ENCODE data around the gene MIOS. TPM values are rescaled to one million over a fixed set of nuclear protein-coding genes. Genes with fewer than 3 reads are reported as not detected.

The MIOS gene
- total and polyA plus RNA-seq, 2 of the 8 experiments (the other 6 are each of a cell fraction or from before 2014, with no cell fraction given) = 15.5 to 50.7 TPM

DNA sequence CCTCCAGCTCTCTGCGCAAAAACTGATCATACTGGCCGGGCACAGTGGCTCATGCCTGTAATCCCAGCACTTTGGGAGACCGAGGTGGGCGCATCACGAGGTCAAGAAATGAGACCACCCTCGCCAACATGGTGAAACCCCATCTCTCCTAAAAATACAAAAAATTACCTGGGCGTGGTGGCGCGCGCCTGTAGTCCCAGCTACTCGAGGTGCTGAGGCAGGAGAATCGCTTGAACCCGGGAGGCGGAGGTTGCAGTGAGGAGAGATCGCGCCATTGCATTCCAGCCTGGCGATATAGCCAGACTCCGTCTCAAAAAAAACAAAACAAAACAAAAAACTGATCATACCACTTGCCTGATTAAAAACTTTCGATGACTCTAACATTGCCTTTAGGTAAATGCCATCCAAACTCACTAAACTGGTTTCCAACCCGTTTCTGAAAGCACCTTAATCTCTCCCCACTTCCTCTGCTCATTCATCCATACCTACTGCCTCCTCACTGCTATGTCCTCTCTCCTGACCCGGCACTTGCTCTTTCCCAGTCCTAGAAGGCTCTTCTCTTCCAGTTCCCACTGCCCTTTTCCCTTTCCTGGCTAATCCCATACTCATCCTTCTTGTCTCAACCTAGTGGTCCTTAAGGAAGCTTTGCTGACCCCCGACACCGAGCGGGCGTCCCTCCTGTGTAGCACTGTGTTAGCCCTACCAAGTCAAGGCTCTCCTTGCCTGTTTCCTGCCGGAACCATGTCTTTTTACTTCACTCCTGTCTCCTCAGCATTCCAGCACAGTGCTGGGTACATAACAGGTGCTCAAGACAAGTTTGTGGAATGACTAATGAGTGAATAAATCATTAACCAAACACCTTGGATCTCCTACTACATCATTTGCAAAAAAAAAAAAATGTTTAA lies 686 bp upstream of the MIOS start:
- peak in 1 of 2 experiments; percentile 58 for DNase-seq (ENCODE audit: low read depth in 1 of 2, low spot score in 2 of 2)
- H4K8ac ChIP-seq (ENCODE audit: extremely low read depth, insufficient read depth, low read length) = no peak overlapping the region
- CTCF ChIA-PET (ENCODE audit: partially characterized antibody) = no interaction called here

More for the DNA sequence above, 686 bp upstream of the MIOS start:
- Histone ChIP-seq H2BK15ac (ENCODE audit: low read length) (no peak overlapping the region), H4K5ac (ENCODE audit: insufficient read length, low read depth, low read length) (peak overlapping the region; percentile 68), H2BK12ac (ENCODE audit: low read depth, low read length) (0 out of 2 replicates have a peak overlapping the region, but pooled peaks have one; percentile 71), H2AK5ac (ENCODE audit: low read depth, low read length) (no peak overlapping the region), H3K4ac (replicated peaks; ENCODE audit: insufficient read length, low read depth, low read length) (no peak overlapping the region), H3K18ac (ENCODE audit: extremely low read depth, low read length) (peak overlapping the region; percentile 15), H3K79me1 (ENCODE audit: low read depth, low read length) (no peaks in the 10 kb centered on the region), H2BK5ac (ENCODE audit: low read depth, low read length) (no peak overlapping the region), H3K9ac (replicated peaks in 1 of 4; ENCODE audit: extremely low read depth in 1 of 4, low read depth in 3 of 4, low read length in 3 of 4) (peak overlapping the region in 3 of 4 experiments; percentile 12 to 88 (median 29); a peak in 3 of 7 replicates), H3K23ac (ENCODE audit: insufficient read length) (no peak overlapping the region), H3K14ac (ENCODE audit: insufficient read length) (no peak overlapping the region), H3K36me3 (ENCODE audit: control insufficient read depth in 2 of 4, insufficient read depth in 4 of 4, low read length in 3 of 4) (peaks cover 0 to 11% (median 2%) of the 10 kb centered on the region in 4 experiments; a peak in 2 of 8 replicates), H3K4me3 (ENCODE audit: extremely low read depth in 1 of 4, insufficient read depth in 2 of 4, low read depth in 3 of 4, low read length in 4 of 4) (peak overlapping the region; percentile 75 to 98 (median 84)), H3K56ac (replicated peaks; ENCODE audit: insufficient read length, low read depth, low read length) (no peak overlapping the region), H3K9me3 (ENCODE audit: insufficient read depth in 2 of 2, low read depth in 1 of 2, low read length in 1 of 2) (peaks cover 3 to 7% of the 10 kb centered on the region in 2 experiments), H3K27ac (ENCODE audit: low read depth, low read length) (0 out of 2 replicates have a peak overlapping the region, but pooled peaks have one; percentile 47), H3K79me2 (ENCODE audit: control insufficient read depth in 1 of 2, insufficient read depth in 2 of 2, low read length in 2 of 2) (peaks cover 16 to 38% of the 10 kb centered on the region in 2 experiments), H3K27me3 (replicated peaks in 1 of 4; ENCODE audit: control insufficient read depth in 3 of 4, extremely low read depth in 1 of 4, insufficient read depth in 3 of 4, low read length in 3 of 4) (no peaks in the 10 kb centered on the region), H3K4me2 (ENCODE audit: insufficient read depth in 1 of 2, low read depth in 2 of 2, low read length in 2 of 2) (peak overlapping the region; percentile 63 to 89), H3K4me1 (replicated peaks in 1 of 4; ENCODE audit: control insufficient read depth in 3 of 4, insufficient read depth in 4 of 4, low read length in 3 of 4) (peaks cover 5 to 11% (median 6%) of the 10 kb centered on the region in 4 experiments; a peak in 6 of 7 replicates), H2BK120ac (replicated peaks; ENCODE audit: low read depth, low read length) (no peak overlapping the region), H3K23me2 (ENCODE audit: low read depth, low read length) (peaks cover 2% of the 10 kb centered on the region; the same call in 1 of the 2 replicates), H2AFZ (ENCODE audit: low read length) (peak overlapping the region; percentile 96), H4K91ac (replicated peaks; ENCODE audit: insufficient read length, low read length) (no peak overlapping the region), H2BK20ac (ENCODE audit: low read length) (no peak overlapping the region), H4K20me1 (replicated peaks in 1 of 2; ENCODE audit: control insufficient read depth in 1 of 2, insufficient read depth in 2 of 2, low read length in 2 of 2) (peaks cover 0 to 2% of the 10 kb centered on the region in 2 experiments)
- FAIRE-seq = no peak
- 83% methylated on average over 26 of the region's 26 CpGs; no CpG with 5 or more reads in 1 of the 2 experiments for WGBS, 2 experiments (ENCODE audit: extremely low coverage in 1 of 2, insufficient coverage in 1 of 2, insufficient read length in 1 of 2, insufficient replicate concordance in 2 of 2, low coverage in 1 of 2, low lambda C conversion rate in 2 of 2, missing lambda C conversion rate in 1 of 2)
- TF ChIP-seq SIX5 (IDR thresholded peaks at IDR 0.05; ENCODE audit: low read depth, low read length) = no peak
- TF ChIP-seq TAF1 (IDR thresholded peaks at IDR 0.05; ENCODE audit: low read depth, low read length) = 0 out of 2 replicates have a peak, but pooled peaks have one; percentile 27
- POLR2A ChIA-PET (ENCODE audit: partially characterized antibody) = interaction anchor here (0.6 to 3.1 kb wide), 4 partner anchors 12 to 725 kb away, joined by 3 to 12 read pairs (median 3); no protein-coding TSS in a partner anchor

Measured in H1 (cell line).